ENCODE data around the gene FTL.

Gene FTL

GRCh38 chr19:48954595-48955307, 10.4 kb upstream of the FTL start, which contains the start of gene BAX:
Gene BAX (plus strand): TSS chr19:48954875. CDS start chr19:48954929, 54 bp downstream.
- in situ Hi-C loops (cut with MboI; ENCODE audit: low pct_unique_long_range_greater_than_20kb, low sequenced_read_pairs, unreplicated experiment) = loop anchor here (25.0 kb wide), 2 partner anchors 92 to 317 kb away; partner anchors contain the start of genes CA11, DBP, PLEKHA4 and PPP1R15A
- no peak for TF ChIP-seq CTCF (IDR thresholded peaks at IDR 0.05; ENCODE audit: extremely low read depth, insufficient read depth, missing control alignments)
- DNase-seq (ENCODE audit: low spot score) = peak; percentile 98

GRCh38 chr19:48955308-48955958, 9.7 kb upstream of the FTL start:
- DNase-seq (ENCODE audit: low spot score) = no peak
- in situ Hi-C loops (cut with MboI; ENCODE audit: low pct_unique_long_range_greater_than_20kb, low sequenced_read_pairs, unreplicated experiment) = loop anchor here (25.0 kb wide), 2 partner anchors 93 to 318 kb away; partner anchors contain the start of genes CA11, DBP, PLEKHA4 and PPP1R15A
- TF ChIP-seq CTCF (IDR thresholded peaks at IDR 0.05; ENCODE audit: extremely low read depth, insufficient read depth, missing control alignments) = no peak

- in situ Hi-C loops (cut with MboI; ENCODE audit: low pct_unique_long_range_greater_than_20kb, low sequenced_read_pairs, unreplicated experiment) = loop anchor here (25.0 kb wide), 2 partner anchors 96 to 321 kb away; partner anchors contain the start of genes CA11, DBP, PLEKHA4 and PPP1R15A
- no peak for DNase-seq (ENCODE audit: low spot score)
- TF ChIP-seq CTCF (IDR thresholded peaks at IDR 0.05; ENCODE audit: extremely low read depth, insufficient read depth, missing control alignments) = no peak
Measured at GRCh38 chr19:48958006-48958405, 7.1 kb upstream of the FTL start.

- DNase-seq (ENCODE audit: low spot score) = no peak
- no peak for TF ChIP-seq CTCF (IDR thresholded peaks at IDR 0.05; ENCODE audit: extremely low read depth, insufficient read depth, missing control alignments)
- in situ Hi-C loops (cut with MboI; ENCODE audit: low pct_unique_long_range_greater_than_20kb, low sequenced_read_pairs, unreplicated experiment) = loop anchor here (25.0 kb wide), 2 partner anchors 97 to 322 kb away; partner anchors contain the start of genes CA11, DBP, PLEKHA4 and PPP1R15A
Measured at GRCh38 chr19:48959341-48960239, 5.5 kb upstream of the FTL start.

- no peak for TF ChIP-seq CTCF (IDR thresholded peaks at IDR 0.05; ENCODE audit: extremely low read depth, insufficient read depth, missing control alignments)
- in situ Hi-C loops (cut with MboI; ENCODE audit: low pct_unique_long_range_greater_than_20kb, low sequenced_read_pairs, unreplicated experiment) = loop anchor here (25.0 kb wide), 2 partner anchors 99 to 324 kb away; partner anchors contain the start of genes CA11, DBP, PLEKHA4 and PPP1R15A
- no peak for DNase-seq (ENCODE audit: low spot score)
Measured at GRCh38 chr19:48961051-48961649, 4.0 kb upstream of the FTL start.

Measured in GM13977 (cell line).